DND-41 (cell line): ENCODE results near the gene PLEKHD1.

Experiments
- CTCF ChIP-seq: IDR thresholded peaks from 2 replicates; pipeline ENCODE4 v1.5.1; 2012; ENCODE audit warnings: borderline replicate concordance, low read length, moderate library complexity, mild to moderate bottlenecking; ENCODE audit not compliant: poor library complexity, severe bottlenecking; ENCODE audit errors: extremely low read depth
- EZH2 ChIP-seq: IDR thresholded peaks from 3 replicates; pipeline ENCODE4 v1.6.1; 2012; ENCODE audit warnings: borderline replicate concordance, low read depth, mild to moderate bottlenecking, moderate library complexity, low read length, inconsistent platforms; ENCODE audit not compliant: severe bottlenecking

GRCh38 chr14:69499436-69499835, 14.9 kb downstream of the PLEKHD1 start:
- TF ChIP-seq CTCF (no peak), EZH2 (no peak)
